CD4-positive, alpha-beta T cell treated with Interleukin-4 for 4 hours (primary cell): ENCODE results near the gene DNAI4.
"Not testable (repeated sequence)": the region's sequence is repeated elsewhere in the genome, so short reads cannot be mapped to it uniquely, and the experiment has no call there.

Experiments used
- DNase-seq: peaks from one replicate; pipeline ENCODE4 v3.0.0-alpha.2; 2020

DNAI4 gene

GRCh38 chr1:66924756-66925557 lies at the start of gene DNAI4, which contains the start of gene MIER1:
TSS of gene DNAI4 (minus strand) at chr1:66924856. CDS start at chr1:66924831, 25 bp downstream.
TSS of gene MIER1 (plus strand) at chr1:66924990. CDS start at chr1:66925029, 39 bp downstream.
- DNase-seq = peak; percentile 98

- DNase-seq = no peak
Measured at GRCh38 chr1:66968574-66968973, 43.9 kb upstream of the DNAI4 start.

- DNase-seq = not testable (repeated sequence)
Measured at GRCh38 chr1:66966188-66966873, 41.7 kb upstream of the DNAI4 start.

GRCh38 chr1:66957938-66958337 lies 33.3 kb upstream of the DNAI4 start:
- DNase-seq = no peak

- no peak for DNase-seq
Measured at GRCh38 chr1:66954208-66954607, 29.6 kb upstream of the DNAI4 start.

- no peak for DNase-seq
Measured at GRCh38 chr1:66951513-66951912, 26.9 kb upstream of the DNAI4 start.

- no peak for DNase-seq
Measured at GRCh38 chr1:66947267-66947666, 22.6 kb upstream of the DNAI4 start.

GRCh38 chr1:66945316-66945715 lies 20.7 kb upstream of the DNAI4 start:
- no peak for DNase-seq

GRCh38 chr1:66944330-66945274 lies 19.9 kb upstream of the DNAI4 start:
- no peak for DNase-seq

GRCh38 chr1:66943361-66943969 lies 18.8 kb upstream of the DNAI4 start:
- no peak for DNase-seq

- DNase-seq = no peak
Measured at GRCh38 chr1:66940981-66941380, 16.3 kb upstream of the DNAI4 start.

GRCh38 chr1:66938613-66939012 lies 14.0 kb upstream of the DNAI4 start:
- no peak for DNase-seq

GRCh38 chr1:66937529-66938234 lies 13.0 kb upstream of the DNAI4 start:
- DNase-seq = no peak

- DNase-seq = no peak
Measured at GRCh38 chr1:66933887-66934700, 9.4 kb upstream of the DNAI4 start.

- DNase-seq = no peak
Measured at GRCh38 chr1:66932291-66932690, 7.6 kb upstream of the DNAI4 start.

GRCh38 chr1:66931590-66931989 lies 6.9 kb upstream of the DNAI4 start:
- DNase-seq = peak; percentile 37

- no peak for DNase-seq
Measured at GRCh38 chr1:66930823-66931174, 6.1 kb upstream of the DNAI4 start.

- DNase-seq = peak; percentile 94
Measured at GRCh38 chr1:66929999-66930822, 5.6 kb upstream of the DNAI4 start.

- DNase-seq = no peak
Measured at GRCh38 chr1:66929691-66929998, 5.0 kb upstream of the DNAI4 start.

GRCh38 chr1:66929146-66929688 lies 4.6 kb upstream of the DNAI4 start:
- DNase-seq = no peak
